GM23248 (cell line): Measurements from ENCODE around the gene ALOX15. TPM values are rescaled to one million over a fixed set of nuclear protein-coding genes. Genes with fewer than 3 reads are reported as not detected.

ENCODE experiments used
- DNase-seq: peaks from one replicate; pipeline ENCODE4 v3.0.0-alpha.2; 2015
- H2AFZ ChIP-seq: fragments of 200-600 bp; sonication (generic); 2 replicates; pipeline ENCODE4 v1.6.1; 2016; ENCODE audit warnings: antibody characterized with exemption
- H3F3A ChIP-seq: fragments of 200-600 bp; sonication (generic); 2 replicates; pipeline ENCODE4 v1.6.1; 2016; ENCODE audit warnings: mild to moderate bottlenecking, antibody characterized with exemption, mixed run types; ENCODE audit not compliant: insufficient read depth
- H3K27ac ChIP-seq: fragments of 200-600 bp; sonication (generic); 2 replicates; pipeline ENCODE4 v1.5.1; 2016; ENCODE audit warnings: mild to moderate bottlenecking
- H3K27me3 ChIP-seq: fragments of 200-600 bp; sonication (generic); replicated peaks from 2 replicates; pipeline ENCODE4 v1.6.1; 2016; ENCODE audit warnings: mild to moderate bottlenecking; ENCODE audit not compliant: insufficient read depth
- H3K36me3 ChIP-seq: fragments of 200-600 bp; sonication (generic); 2 replicates; pipeline ENCODE4 v1.6.1; 2016; ENCODE audit warnings: low read depth, mild to moderate bottlenecking
- H3K4me1 ChIP-seq: fragments of 200-600 bp; sonication (generic); 2 replicates; pipeline ENCODE4 v1.6.1; 2016; ENCODE audit warnings: mild to moderate bottlenecking; ENCODE audit not compliant: insufficient read depth
- H3K4me2 ChIP-seq: fragments of 200-600 bp; sonication (generic); one replicate; pipeline ENCODE4 v1.6.1; 2016; ENCODE audit warnings: mild to moderate bottlenecking; ENCODE audit not compliant: unreplicated experiment
- H3K4me3 ChIP-seq: fragments of 200-600 bp; sonication (generic); 2 replicates; pipeline ENCODE4 v1.5.1; 2016; ENCODE audit warnings: mild to moderate bottlenecking
- H3K79me2 ChIP-seq: fragments of 200-600 bp; sonication (generic); 2 replicates; pipeline ENCODE4 v1.6.1; 2016; ENCODE audit warnings: mild to moderate bottlenecking; ENCODE audit not compliant: insufficient read depth
- H3K9ac ChIP-seq: fragments of 200-600 bp; sonication (generic); 2 replicates; pipeline ENCODE4 v1.6.1; 2016; ENCODE audit warnings: mild to moderate bottlenecking
- H3K9me2 ChIP-seq: fragments of 200-600 bp; sonication (generic); 2 replicates; pipeline ENCODE4 v1.6.1; 2016; ENCODE audit warnings: mixed run types, mild to moderate bottlenecking, moderate library complexity; ENCODE audit not compliant: insufficient read depth
- H3K9me3 ChIP-seq: fragments of 200-600 bp; sonication (generic); one replicate; pipeline ENCODE4 v1.6.1; 2017; ENCODE audit warnings: low read depth
- H4K20me1 ChIP-seq: fragments of 200-600 bp; sonication (generic); 2 replicates; pipeline ENCODE4 v1.6.0; 2016; ENCODE audit not compliant: insufficient read depth
- EZH2 ChIP-seq: fragments of 200-600 bp; sonication (generic); IDR thresholded peaks from 2 replicates; pipeline ENCODE4 v1.6.1; 2018; ENCODE audit warnings: antibody characterized with exemption, mild to moderate bottlenecking; ENCODE audit not compliant: insufficient read depth, poor library complexity, severe bottlenecking
- EZH2phosphoT487 ChIP-seq: fragments of 200-600 bp; sonication (generic); IDR thresholded peaks from 2 replicates; pipeline ENCODE4 v1.6.1; 2018; ENCODE audit warnings: antibody characterized with exemption, moderate library complexity, mild to moderate bottlenecking, low read depth; ENCODE audit not compliant: insufficient read depth
- WGBS, 2 experiments: methylation state at CpG; one replicate each; pipeline ENCODE4 v1.1.6; 2015 to 2017; ENCODE audit warnings: low lambda C conversion rate in 2 of 2, low coverage in 1 of 2; ENCODE audit errors: missing lambda C conversion rate in 2 of 2; 5-methylcytosine and 5-hydroxymethylcytosine counted together
- in situ Hi-C: fragments of 300-500 bp; cut with MboI; formaldehyde crosslinking; loops from 2 replicates; pipeline ENCODE4 v1.15.0; 2020
- polyA plus RNA-seq: library from polyadenylated mRNA; unstranded; fragments of >200 nt; fragmentation: Nextera tagmentation; extraction: Ambion mirVana; gene quantifications from 2 replicates; pipeline ENCODE4 v1.2.1, GENCODE V29; 2016
- total RNA-seq: library from RNA; depleted of rRNA; stranded (reverse); fragments of >200 nt; shearing (Covaris generic); gene quantifications from 2 replicates; pipeline ENCODE4 v1.2.3, GENCODE V29; 2014

The ALOX15 gene
- total and polyA plus RNA-seq, 2 experiments from 2014 or later, result not detected

DNA sequence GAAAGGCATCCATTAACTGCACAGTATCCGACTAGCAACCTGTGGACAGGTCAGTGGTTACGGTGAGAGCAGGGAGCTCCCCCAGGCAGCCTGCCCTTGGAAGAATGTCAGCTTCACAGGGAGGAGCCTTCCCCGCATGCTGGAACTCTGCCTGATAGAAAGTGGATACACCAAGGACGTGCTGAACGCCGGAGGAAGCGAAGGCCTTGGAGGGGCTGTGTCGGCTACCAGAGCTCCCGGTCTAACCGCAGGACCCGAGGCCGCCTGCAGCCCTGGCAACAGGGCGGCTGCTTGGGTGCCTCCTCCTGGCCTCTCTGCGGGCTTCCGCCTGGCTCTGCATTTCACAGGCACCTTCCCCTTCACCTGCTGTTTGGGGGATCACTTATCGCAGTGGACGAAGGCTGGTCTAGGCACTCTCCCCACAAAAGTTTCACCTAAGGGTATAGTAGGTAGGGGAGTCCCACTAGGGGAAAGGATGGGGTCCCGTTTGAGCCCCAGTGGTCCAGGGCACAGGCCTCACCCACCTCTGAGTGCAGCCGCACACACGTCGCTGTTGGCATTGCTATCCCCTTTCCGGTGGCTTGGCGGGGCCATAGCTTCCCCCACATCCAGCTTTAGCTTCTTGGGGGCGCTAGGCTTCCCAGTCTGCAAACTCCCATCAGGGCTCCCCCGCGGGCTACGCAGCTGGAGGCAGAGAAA lies 32.7 kb upstream of the ALOX15 start:
- no peak overlapping the region for H3K4me2 ChIP-seq
- peaks cover 7% of the 10 kb centered on the region; the same call in 1 of the 2 replicates for H3K36me3 ChIP-seq
- in situ Hi-C loops, result no loop called here
- H3K4me1 ChIP-seq, result peaks cover 7% of the 10 kb centered on the region
- no peak overlapping the region for H2AFZ ChIP-seq
- no peaks in the 10 kb centered on the region for H3K27me3 ChIP-seq
- no peak overlapping the region for H3K27ac ChIP-seq
- 89% methylated on average over 27 of the region's 27 CpGs for WGBS, 2 experiments
- H3F3A ChIP-seq, result peaks cover 5% of the 10 kb centered on the region
- H3K4me3 ChIP-seq, result no peak overlapping the region
- no peaks in the 10 kb centered on the region for H3K79me2 ChIP-seq
- no peaks in the 10 kb centered on the region for H3K9me2 ChIP-seq
- H3K9me3 ChIP-seq, result no peaks in the 10 kb centered on the region
- DNase-seq, result no peak
- TF ChIP-seq EZH2phosphoT487 (no peak), EZH2 (no peak)
- H4K20me1 ChIP-seq, result no peaks in the 10 kb centered on the region
- no peak overlapping the region for H3K9ac ChIP-seq

DNA sequence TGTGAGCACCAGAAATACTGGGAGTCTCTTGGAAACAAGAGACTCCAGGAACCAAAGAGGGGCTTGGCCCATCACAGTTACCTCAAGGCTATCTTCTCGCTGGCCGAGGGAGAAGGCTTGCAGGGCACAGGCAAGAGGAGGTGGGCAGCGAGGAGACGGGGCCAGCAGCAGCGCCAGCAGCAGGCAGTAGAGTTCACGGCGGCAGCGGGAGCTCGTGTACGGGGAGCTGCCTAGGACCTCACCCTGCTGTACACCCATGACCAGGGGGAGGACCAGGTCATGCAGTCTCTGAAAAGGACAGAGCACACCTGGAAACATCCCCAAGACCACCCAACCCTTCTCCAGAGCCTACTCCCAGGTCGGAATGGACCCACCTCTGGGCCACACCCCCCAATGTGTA lies 31.7 kb upstream of the ALOX15 start:
- Histone ChIP-seq H3K27me3 (no peaks in the 10 kb centered on the region), H3K36me3 (peaks cover 7% of the 10 kb centered on the region; the same call in 1 of the 2 replicates), H3K9me3 (no peaks in the 10 kb centered on the region), H3F3A (no peaks in the 10 kb centered on the region), H3K79me2 (no peaks in the 10 kb centered on the region), H4K20me1 (no peaks in the 10 kb centered on the region), H3K27ac (no peak overlapping the region), H3K4me3 (no peak overlapping the region), H3K9me2 (no peaks in the 10 kb centered on the region), H2AFZ (no peak overlapping the region), H3K9ac (no peak overlapping the region), H3K4me2 (no peak overlapping the region), H3K4me1 (no peaks in the 10 kb centered on the region)
- WGBS, 2 experiments, result 85 to 97% methylated on average over 9 to 11 of the region's 11 CpGs
- no peak for TF ChIP-seq EZH2
- no peak for TF ChIP-seq EZH2phosphoT487
- in situ Hi-C loops, result no loop called here
- no peak for DNase-seq

DNA sequence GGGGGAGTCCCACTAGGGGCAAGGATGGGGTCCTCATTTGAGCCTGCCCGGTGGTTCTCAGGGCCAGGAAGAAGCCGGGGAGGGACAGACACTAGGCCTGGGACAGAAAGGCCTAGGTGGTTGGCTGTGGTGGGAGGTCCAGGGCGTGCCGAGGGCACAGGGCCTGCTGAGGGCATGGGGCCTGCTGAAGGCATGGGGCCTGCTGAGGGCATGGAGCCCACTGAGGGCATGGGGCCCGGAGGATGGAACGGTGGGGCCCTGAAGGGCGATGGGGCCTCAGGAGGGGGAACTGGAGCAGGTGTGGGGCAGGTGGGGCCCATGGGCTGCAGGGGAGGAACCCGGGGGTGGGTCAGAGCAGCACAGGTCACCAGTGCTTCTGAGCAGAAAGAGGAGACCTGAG lies 31.3 kb upstream of the ALOX15 start:
- no peak overlapping the region for H3K4me3 ChIP-seq
- H3K4me2 ChIP-seq, result no peak overlapping the region
- H3F3A ChIP-seq, result no peaks in the 10 kb centered on the region
- H2AFZ ChIP-seq, result no peak overlapping the region
- H3K4me1 ChIP-seq, result no peaks in the 10 kb centered on the region
- H3K79me2 ChIP-seq, result no peaks in the 10 kb centered on the region
- no peaks in the 10 kb centered on the region for H3K9me3 ChIP-seq
- no peaks in the 10 kb centered on the region for H3K27me3 ChIP-seq
- no peak for TF ChIP-seq EZH2
- no peak for TF ChIP-seq EZH2phosphoT487
- no peaks in the 10 kb centered on the region for H4K20me1 ChIP-seq
- WGBS, 2 experiments, result 90 to 92% methylated on average over 6 to 8 of the region's 8 CpGs
- in situ Hi-C loops, result no loop called here
- no peaks in the 10 kb centered on the region for H3K9me2 ChIP-seq
- H3K36me3 ChIP-seq, result peaks cover 7% of the 10 kb centered on the region; the same call in 1 of the 2 replicates
- DNase-seq, result no peak
- H3K9ac ChIP-seq, result no peak overlapping the region
- no peak overlapping the region for H3K27ac ChIP-seq

DNA sequence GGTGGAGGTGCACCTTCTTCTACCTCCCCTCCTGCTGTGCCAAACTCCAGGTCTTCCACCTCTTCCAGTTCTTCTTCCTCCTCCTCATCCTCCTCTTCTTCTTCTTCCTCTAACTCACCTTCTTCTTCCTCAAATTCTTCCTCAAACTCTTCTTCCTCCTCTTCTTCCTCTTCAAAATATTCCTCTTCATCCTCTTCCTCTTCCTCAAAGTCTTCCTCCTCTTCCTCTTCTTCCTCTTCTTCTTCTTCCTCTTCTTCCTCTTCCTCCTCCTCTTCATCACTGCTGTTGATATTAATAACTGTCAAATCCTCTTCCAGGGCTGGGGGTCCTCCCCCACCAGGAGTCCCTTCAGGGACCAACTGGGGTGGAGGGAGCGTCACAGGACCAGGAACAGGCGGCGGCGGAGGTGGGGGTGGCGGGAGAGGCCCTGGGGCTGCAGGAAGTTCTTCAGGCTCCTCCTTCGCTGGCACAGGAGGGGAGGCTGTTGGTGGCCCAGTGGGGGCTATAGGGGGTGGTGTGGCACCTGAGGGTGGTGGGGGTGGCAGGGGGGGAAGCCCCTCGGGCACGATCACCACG lies 30.7 kb upstream of the ALOX15 start:
- no peaks in the 10 kb centered on the region for H4K20me1 ChIP-seq
- H2AFZ ChIP-seq, result no peak overlapping the region
- TF ChIP-seq EZH2, result no peak
- TF ChIP-seq EZH2phosphoT487, result no peak
- DNase-seq, result no peak
- H3K4me2 ChIP-seq, result no peak overlapping the region
- H3K27me3 ChIP-seq, result no peaks in the 10 kb centered on the region
- H3K9me3 ChIP-seq, result no peaks in the 10 kb centered on the region
- H3K27ac ChIP-seq, result no peak overlapping the region
- H3K4me3 ChIP-seq, result no peak overlapping the region
- H3F3A ChIP-seq, result no peaks in the 10 kb centered on the region
- peaks cover 5% of the 10 kb centered on the region; the same call in 1 of the 2 replicates for H3K36me3 ChIP-seq
- H3K4me1 ChIP-seq, result no peaks in the 10 kb centered on the region
- in situ Hi-C loops, result no loop called here
- H3K9me2 ChIP-seq, result no peaks in the 10 kb centered on the region
- no peaks in the 10 kb centered on the region for H3K79me2 ChIP-seq
- WGBS, 2 experiments, result 95 to 100% methylated on average over 5 to 9 of the region's 9 CpGs
- no peak overlapping the region for H3K9ac ChIP-seq
